RWPE1 (cell line): ENCODE measurements around the gene OOSP1.

ENCODE experiments used
- CTCF ChIA-PET: fragments of 350-600 bp; sonication (Branson Sonifier 250); formaldehyde crosslinking; extraction: SDS; loops from one replicate; lab custom pipeline; 2021; lab: Yijun Ruan, JAX
- POLR2A ChIA-PET: fragments of 400-600 bp; formaldehyde crosslinking; extraction: SDS; loops from one replicate; lab custom pipeline; 2020; ENCODE audit warnings: antibody characterized with exemption; ENCODE audit not compliant: low non-redundant PET; lab: Yijun Ruan, JAX
- DNase-seq: peaks from one replicate; pipeline ENCODE4 v3.0.0; 2012; ENCODE audit warnings: low spot score
- H3K27ac ChIP-seq: fragments of 450-650 bp; 2 replicates; pipeline ENCODE4 v1.5.1; 2017
- TF ChIP-seq, protein P1 (sequence below): fragments of 450-650 bp; conservative IDR thresholded peaks from 2 replicates; pipeline ENCODE4 v1.5.1; 2017; ENCODE audit warnings: low read depth, mild to moderate bottlenecking

Gene OOSP1

DNA sequence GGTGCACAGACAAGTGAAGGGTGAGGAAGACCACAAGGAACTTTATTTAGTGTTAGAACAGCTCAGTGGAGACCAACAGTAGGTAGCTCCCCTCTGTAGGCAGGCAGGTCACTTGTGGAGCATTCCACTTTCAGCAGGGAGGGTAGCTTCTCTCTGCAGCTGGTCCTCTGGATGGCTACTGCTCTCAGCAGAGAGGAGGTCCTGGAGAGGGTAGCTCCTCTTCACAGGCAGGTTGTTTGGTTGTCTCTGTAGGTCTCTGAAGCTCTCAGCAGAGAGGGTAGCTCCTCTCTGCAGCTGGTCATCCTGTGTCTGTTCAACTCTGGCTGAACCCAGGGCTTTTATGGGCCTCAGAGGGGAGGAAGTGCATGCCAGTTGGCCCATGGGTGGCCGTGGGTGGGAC, 6.5 kb upstream of the OOSP1 start:
- POLR2A ChIA-PET, result no interaction called here
- no peak overlapping the region for H3K27ac ChIP-seq
- CTCF ChIA-PET, result interaction anchor here (0.6 kb wide), 1 partner anchor 23 kb away, joined by 3 read pairs; no protein-coding TSS in a partner anchor
- no peak for DNase-seq
- TF ChIP-seq, protein P1, sequence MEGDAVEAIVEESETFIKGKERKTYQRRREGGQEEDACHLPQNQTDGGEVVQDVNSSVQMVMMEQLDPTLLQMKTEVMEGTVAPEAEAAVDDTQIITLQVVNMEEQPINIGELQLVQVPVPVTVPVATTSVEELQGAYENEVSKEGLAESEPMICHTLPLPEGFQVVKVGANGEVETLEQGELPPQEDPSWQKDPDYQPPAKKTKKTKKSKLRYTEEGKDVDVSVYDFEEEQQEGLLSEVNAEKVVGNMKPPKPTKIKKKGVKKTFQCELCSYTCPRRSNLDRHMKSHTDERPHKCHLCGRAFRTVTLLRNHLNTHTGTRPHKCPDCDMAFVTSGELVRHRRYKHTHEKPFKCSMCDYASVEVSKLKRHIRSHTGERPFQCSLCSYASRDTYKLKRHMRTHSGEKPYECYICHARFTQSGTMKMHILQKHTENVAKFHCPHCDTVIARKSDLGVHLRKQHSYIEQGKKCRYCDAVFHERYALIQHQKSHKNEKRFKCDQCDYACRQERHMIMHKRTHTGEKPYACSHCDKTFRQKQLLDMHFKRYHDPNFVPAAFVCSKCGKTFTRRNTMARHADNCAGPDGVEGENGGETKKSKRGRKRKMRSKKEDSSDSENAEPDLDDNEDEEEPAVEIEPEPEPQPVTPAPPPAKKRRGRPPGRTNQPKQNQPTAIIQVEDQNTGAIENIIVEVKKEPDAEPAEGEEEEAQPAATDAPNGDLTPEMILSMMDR, result no peak

DNA sequence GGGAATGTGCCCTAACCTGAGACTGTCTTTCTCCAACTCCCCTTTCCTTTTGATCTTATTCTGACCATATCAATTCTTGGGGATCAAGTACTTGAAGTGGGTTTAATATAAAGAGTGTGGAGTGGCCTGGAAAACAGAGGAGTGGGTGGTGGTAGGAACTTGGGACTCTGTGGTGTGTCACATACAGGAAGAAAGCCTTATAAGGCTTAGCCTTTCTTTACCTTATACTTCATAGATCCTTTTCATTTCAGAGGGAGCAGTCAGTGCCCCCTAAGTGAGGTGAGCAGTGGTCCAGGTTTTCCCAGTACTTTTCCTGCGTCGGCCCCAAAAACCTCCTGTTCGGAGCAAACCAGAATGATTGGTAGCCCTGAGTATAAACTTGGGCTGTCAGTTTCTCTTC, 486 bp downstream of the OOSP1 start:
- ChIA-PET CTCF (no interaction called here), POLR2A (no interaction called here)
- TF ChIP-seq, protein P1, result no peak
- no peak for DNase-seq
- no peak overlapping the region for H3K27ac ChIP-seq

DNA sequence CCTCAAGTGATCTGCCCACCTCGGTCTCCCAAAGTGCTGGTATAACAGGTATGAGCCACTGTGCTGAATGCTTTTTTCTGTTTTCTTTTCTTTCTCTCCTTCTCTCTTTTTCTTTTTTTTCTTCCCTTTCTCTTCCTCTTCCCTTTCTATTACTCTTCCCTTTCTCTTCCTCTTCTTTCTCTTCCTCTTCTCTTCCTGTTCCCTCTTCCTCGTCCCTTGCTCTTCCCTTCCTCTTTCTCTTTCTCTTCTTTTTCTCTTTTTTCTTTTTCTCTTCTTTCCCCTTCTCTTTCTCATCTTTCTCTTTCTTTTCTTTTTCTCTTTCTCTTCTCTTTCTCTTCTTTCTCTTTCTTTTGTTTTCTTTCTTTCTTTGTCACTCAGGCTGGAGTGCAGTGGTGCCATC, 1.2 kb downstream of the OOSP1 start:
- TF ChIP-seq, protein P1, result no peak
- POLR2A ChIA-PET, result no interaction called here
- CTCF ChIA-PET, result interaction anchor here (0.6 kb wide), 1 partner anchor 21 kb away, joined by 5 read pairs; no protein-coding TSS in a partner anchor
- no peak overlapping the region for H3K27ac ChIP-seq
- no peak for DNase-seq

DNA sequence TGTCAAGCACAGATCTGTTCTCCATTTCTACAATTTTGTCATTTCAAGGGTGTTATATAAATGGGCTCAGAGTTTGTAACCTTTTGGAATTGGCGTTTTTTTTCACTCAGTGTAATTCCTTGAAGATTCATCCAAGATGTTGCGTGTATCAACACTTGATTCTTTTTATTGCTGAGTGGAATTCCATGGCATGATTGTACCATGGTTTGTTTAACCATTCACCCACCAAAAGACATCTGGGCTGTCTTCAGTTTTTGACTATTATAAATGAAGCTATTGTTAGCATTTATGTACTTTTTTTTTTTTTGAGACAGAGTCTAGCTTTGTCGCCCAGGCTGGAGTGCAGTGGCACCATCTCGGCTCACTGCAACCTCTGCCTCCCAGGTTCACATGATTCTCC, 2.9 kb downstream of the OOSP1 start:
- POLR2A ChIA-PET, result no interaction called here
- TF ChIP-seq, protein P1, result no peak
- H3K27ac ChIP-seq, result no peak overlapping the region
- CTCF ChIA-PET, result no interaction called here
- DNase-seq, result no peak

DNA sequence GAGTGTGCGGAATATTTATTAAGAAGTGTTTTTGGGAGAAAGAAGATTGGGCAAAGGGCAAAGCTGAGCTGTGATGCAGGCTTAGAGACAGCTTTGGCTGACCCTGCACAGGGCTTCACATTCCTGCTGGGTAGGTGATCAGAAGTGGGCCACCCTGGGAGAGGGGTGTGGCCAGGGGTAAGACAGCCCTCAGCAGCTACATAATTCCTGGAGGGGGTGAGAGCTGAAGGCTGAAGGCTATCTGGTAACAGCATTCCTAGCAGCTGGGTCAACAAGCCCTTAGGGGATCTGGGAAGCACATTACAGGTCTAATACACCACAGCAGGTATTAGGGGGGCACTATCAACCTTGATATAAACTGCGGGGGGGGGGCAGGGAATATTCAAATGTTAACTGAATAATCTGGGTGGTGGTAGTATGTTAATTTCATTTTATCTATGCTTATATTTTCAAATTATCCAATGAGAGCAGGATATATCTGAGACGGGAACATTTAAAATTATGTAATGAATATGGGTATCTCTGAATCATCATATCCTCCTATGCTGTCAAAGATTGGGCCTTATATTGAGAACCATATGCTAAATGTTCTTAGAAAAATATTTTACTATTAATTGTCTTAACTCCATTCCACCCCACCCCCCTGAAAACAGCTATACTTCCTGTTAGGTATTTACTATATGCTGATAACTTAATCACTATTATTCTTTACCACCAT, 5.9 kb downstream of the OOSP1 start:
- ChIA-PET POLR2A (no interaction called here), CTCF (interaction anchor here (0.6 kb wide), 1 partner anchor 25 kb away, joined by 3 read pairs; no protein-coding TSS in a partner anchor)
- no peak for DNase-seq
- TF ChIP-seq, protein P1, result no peak
- H3K27ac ChIP-seq, result no peak overlapping the region

DNA sequence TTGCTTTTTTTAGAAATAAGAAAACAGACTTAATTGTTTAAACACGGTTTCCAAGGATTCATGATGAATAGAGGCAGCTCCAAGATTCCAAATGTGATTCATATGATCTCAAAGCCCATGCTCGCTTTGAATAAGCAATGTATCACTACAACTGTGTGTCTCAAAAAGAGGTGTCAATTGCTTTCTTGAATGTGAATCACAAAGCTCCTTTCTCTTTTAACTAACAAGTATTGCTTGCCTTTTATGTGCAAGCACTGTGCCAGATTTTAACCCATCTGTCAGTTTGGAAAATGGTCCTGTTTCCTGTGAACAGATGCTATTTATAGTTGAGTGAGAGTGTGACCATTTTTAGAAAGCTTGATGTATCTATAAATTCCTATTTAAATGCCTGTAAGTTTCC, 6.5 kb downstream of the OOSP1 start:
- no peak overlapping the region for H3K27ac ChIP-seq
- DNase-seq, result no peak
- ChIA-PET POLR2A (no interaction called here), CTCF (interaction anchor here (0.6 kb wide), 1 partner anchor 25 kb away, joined by 3 read pairs; no protein-coding TSS in a partner anchor)
- TF ChIP-seq, protein P1, result no peak
